GM12865 (cell line): ENCODE results near the gene ERCC8.
A peak's percentile ranks its signal among the peaks of the same experiment; 100 is the strongest.

ENCODE experiments used
- DNase-seq: peaks from one replicate; pipeline ENCODE4 v3.0.0; 2010; ENCODE audit warnings: low read depth
- H3K4me3 ChIP-seq: 2 replicates; pipeline ENCODE4 v1.5.1; 2011; ENCODE audit warnings: mild to moderate bottlenecking, low read depth, low read length, control low read depth
- CTCF ChIP-seq: IDR thresholded peaks from 2 replicates; pipeline ENCODE4 v1.5.1; 2011; ENCODE audit warnings: low read length, control low read depth, low read depth, inconsistent platforms; ENCODE audit not compliant: insufficient read depth; ENCODE audit errors: missing control alignments

The ERCC8 gene

DNA sequence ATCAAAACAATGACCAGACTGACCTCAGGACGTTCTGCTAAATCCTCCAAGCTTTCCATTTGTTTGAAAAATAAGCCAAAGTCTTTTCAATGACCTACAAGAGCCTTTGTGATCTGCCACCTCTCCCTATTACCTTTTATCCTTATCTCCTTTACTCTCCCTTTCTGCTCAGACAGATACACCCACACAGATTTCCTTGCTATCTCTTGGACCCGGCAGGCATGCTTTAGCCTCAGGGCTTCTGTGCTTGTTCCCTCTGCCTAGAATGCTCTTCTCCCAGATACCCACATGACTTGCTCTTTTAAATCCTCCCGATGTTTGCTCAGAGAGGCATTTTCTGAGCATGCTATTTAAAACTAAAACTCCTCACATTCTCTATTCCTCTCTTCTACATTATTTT lies 91.9 kb downstream of the ERCC8 start:
- no peak for DNase-seq
- H3K4me3 ChIP-seq, result no peak overlapping the region
- TF ChIP-seq CTCF, result no peak

- no peak for DNase-seq
- no peak overlapping the region for H3K4me3 ChIP-seq
- no peak for TF ChIP-seq CTCF
Measured at GRCh38 chr5:60852317-60852716, 92.6 kb downstream of the ERCC8 start.

GRCh38 chr5:60851626-60852025 lies 93.2 kb downstream of the ERCC8 start:
- H3K4me3 ChIP-seq, result no peak overlapping the region
- TF ChIP-seq CTCF, result no peak
- no peak for DNase-seq

DNA sequence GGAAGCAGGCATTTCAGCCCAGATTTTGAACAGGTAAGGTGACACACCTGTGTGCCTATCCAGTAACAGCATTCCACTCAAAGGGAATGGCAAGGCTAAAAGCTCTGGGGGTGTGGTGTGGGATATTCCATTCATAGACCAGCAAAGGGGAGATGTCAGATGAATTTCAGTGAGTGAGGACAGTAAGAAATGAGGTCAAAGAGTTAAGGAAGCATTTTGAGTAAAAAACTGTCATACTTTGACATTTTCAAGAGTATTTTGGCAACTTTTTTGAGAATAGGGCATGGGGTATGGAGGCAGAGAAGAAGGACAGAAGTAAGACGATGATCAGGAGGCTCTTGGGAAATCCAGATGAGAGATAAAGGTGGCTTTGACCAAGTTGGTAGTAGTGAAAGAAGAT lies 98.6 kb downstream of the ERCC8 start:
- TF ChIP-seq CTCF, result no peak
- no peak overlapping the region for H3K4me3 ChIP-seq

DNA sequence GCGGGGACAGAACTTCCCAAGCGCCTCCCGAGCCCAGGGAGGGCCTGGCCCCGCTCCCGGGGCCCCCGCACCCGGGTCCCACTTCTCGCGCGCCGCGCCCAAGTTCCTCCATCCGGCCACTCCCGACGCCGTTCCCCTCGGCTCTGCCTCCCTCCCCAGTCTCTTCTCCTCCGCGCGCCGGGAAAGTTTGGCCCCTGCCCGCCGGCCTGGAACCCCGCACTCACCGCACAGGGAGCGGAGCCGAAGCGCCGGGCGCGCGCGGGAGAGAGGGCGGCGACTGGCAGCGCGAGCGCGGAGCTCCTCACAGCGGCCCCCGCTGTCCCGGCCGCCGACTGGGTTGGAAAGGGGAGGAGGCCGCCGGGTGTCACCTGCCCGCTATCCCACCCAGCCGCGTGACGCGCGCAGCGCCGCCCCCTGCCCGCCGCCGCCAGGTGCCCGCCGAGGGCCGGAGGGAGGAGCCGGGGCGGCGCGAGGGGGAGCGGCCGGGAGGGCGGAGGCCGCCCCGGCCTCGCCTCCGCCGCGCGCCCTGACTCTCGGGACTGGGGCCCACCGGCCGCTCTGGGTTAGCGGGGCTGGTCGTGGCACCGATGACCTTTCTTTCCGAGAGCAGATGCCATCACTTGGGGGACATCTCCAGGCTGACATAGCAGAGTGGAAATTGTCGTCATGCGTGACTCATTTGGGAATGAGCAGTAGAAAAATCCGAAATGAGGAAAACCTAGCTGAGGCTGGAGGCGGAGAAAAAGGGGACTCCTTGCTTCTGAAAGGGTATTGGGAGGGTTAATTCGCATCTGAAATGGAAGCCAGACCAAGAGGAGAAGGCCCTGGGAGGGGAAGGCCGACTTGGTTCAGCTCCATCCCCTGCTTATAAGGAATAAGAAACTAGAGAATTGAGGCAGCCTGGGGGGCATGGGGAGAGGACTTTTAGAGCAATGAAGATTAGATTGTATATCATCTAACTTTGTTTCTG lies 100.6 kb downstream of the ERCC8 start, which contains the start of gene ELOVL7:
ELOVL7 (minus strand) TSS at position 334 of the 970 bp plus-strand sequence. CDS start 56,872 bp downstream, outside the sequence.
- peak; percentile 83 for DNase-seq
- peak; percentile 40 for TF ChIP-seq CTCF
- H3K4me3 ChIP-seq, result peak within 1 kb of the TSS; percentile 85

More for the DNA sequence above, 98.6 kb downstream of the ERCC8 start:
- no peak for DNase-seq

DNA sequence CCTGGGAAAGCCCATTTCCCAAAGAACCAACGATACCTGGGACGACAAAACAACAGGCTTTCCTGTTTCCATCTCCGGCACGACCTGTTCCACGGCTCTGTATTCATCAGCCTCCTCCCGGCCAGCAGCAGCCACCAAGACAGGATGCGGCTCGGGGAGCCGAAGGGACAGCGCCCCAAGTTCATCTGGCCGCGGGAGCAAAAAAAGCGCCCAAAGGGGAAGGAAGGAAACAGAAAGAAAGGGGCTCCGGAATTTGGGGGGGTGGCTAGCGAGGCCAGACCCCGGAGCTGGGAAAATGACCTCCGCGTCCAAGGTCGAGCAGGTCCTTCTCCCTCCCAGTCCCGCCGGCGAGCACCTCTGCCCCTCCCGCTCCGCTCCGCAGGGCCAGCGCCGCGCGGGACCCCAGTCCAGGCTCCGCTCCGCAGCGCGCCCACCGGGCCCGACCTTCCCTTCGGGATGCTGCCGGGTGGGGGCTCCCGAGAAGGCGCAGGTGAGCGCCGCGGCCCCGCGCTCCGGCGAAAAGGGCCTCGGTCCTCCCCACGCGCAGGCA lies 101.4 kb downstream of the ERCC8 start:
- TF ChIP-seq CTCF, result no peak
- peak; percentile 21 for DNase-seq
- H3K4me3 ChIP-seq, result peak overlapping the region; percentile 85
